Measurements from ENCODE around the gene LRRC74A. TPM values are rescaled to one million over a fixed set of nuclear protein-coding genes. Genes with fewer than 3 reads are reported as not detected.

Gene LRRC74A
- total and polyA plus RNA-seq, 2 of the 4 experiments (the other 2 are of a cell fraction) = not detected

GRCh38 chr14:76891391-76891790 is 65.2 kb downstream of the LRRC74A start:
- Histone ChIP-seq H3K56ac (ENCODE audit: extremely low read depth, insufficient read depth, low read length) (no peak overlapping the region), H2BK15ac (ENCODE audit: low read depth, low read length) (no peak overlapping the region), H4K5ac (ENCODE audit: low read depth, low read length) (no peak overlapping the region), H2AFZ (replicated peaks; ENCODE audit: low read length, poor library complexity) (no peak overlapping the region), H2BK5ac (ENCODE audit: low read depth, low read length, poor library complexity, severe bottlenecking) (no peak overlapping the region), H4K8ac (ENCODE audit: low read depth in 2 of 2, low read length in 2 of 2) (no peak overlapping the region), H3K27me3 (ENCODE audit: control insufficient read depth, insufficient read depth, low read length) (peaks cover 1% of the 10 kb centered on the region; the same call in 1 of the 2 replicates), H3K4me2 (ENCODE audit: low read depth, low read length) (no peak overlapping the region), H4K20me1 (ENCODE audit: insufficient read depth, low read length) (no peaks in the 10 kb centered on the region), H3K79me1 (ENCODE audit: low read depth in 1 of 2, low read length in 2 of 2) (no peaks in the 10 kb centered on the region), H3K4me1 (ENCODE audit: control insufficient read depth, insufficient read depth, low read length) (0 out of 2 replicates have a peak, but pooled peaks cover 2% of the 10 kb centered on the region), H3K27ac (ENCODE audit: insufficient read depth, low read length) (no peak overlapping the region), H2BK120ac (ENCODE audit: low read depth, low read length) (no peak overlapping the region), H3K4ac (ENCODE audit: low read depth, low read length) (no peak overlapping the region), H4K91ac (ENCODE audit: insufficient read depth, low read depth, low read length) (no peak overlapping the region), H3K23ac (ENCODE audit: low read depth, low read length) (no peak overlapping the region), H3K18ac (ENCODE audit: low read depth, low read length) (no peak overlapping the region), H3K14ac (replicated peaks; ENCODE audit: low read depth, low read length) (no peak overlapping the region), H3K36me3 (ENCODE audit: control insufficient read depth, insufficient read depth, low read length) (no peaks in the 10 kb centered on the region), H3K9me1 (ENCODE audit: insufficient read depth, low read length) (no peaks in the 10 kb centered on the region), H3K9ac (ENCODE audit: low read depth, low read length) (no peak overlapping the region), H2AK5ac (ENCODE audit: low read depth, low read length) (no peak overlapping the region), H3K9me3 (ENCODE audit: control insufficient read depth, insufficient read depth, low read length) (no peaks in the 10 kb centered on the region), H2BK20ac (ENCODE audit: low read depth, low read length) (no peak overlapping the region), H3K4me3 (ENCODE audit: insufficient read depth, low read depth, low read length) (no peak overlapping the region), H2AK9ac (replicated peaks; ENCODE audit: low read depth, low read length, poor library complexity) (no peak overlapping the region)
- WGBS, 2 experiments (ENCODE audit: extremely low coverage in 2 of 2, insufficient read length in 1 of 2) = no CpG with 5 or more reads among the region's 1 CpG
- TF ChIP-seq FOS (IDR thresholded peaks at IDR 0.05; ENCODE audit: low read depth, low read length) (no peak), MAZ (IDR thresholded peaks at IDR 0.05; ENCODE audit: borderline replicate concordance, low read depth, low read length) (no peak), NFE2L2 (IDR thresholded peaks at IDR 0.05; ENCODE audit: low read depth, low read length) (no peak), MAFK (IDR thresholded peaks at IDR 0.05; ENCODE audit: low read depth, low read length) (no peak), CTCF (conservative IDR thresholded peaks at IDR 0.05; ENCODE audit: low read depth, low read length) (no peak), BHLHE40 (IDR thresholded peaks at IDR 0.05; ENCODE audit: low read depth, low read length) (no peak), CHD1 (IDR thresholded peaks at IDR 0.05; ENCODE audit: low read depth, low read length) (no peak), CEBPB (IDR thresholded peaks at IDR 0.05; ENCODE audit: low read depth, low read length) (no peak), RAD21 (IDR thresholded peaks at IDR 0.05; ENCODE audit: low read length) (no peak), ELK1 (IDR thresholded peaks at IDR 0.05; ENCODE audit: borderline replicate concordance, low read depth, low read length) (no peak), MXI1 (IDR thresholded peaks at IDR 0.05; ENCODE audit: borderline replicate concordance, low read depth, low read length) (no peak), RCOR1 (IDR thresholded peaks at IDR 0.05; ENCODE audit: insufficient replicate concordance, low read length) (no peak), POLR2A (IDR thresholded peaks at IDR 0.05; ENCODE audit: low read depth, low read length) (no peak)
- CTCF ChIA-PET = no interaction called here
- no TSS peak for BruUV-seq (replicated peaks)
- dilution Hi-C loops (cut with HindIII; ENCODE audit: low sequenced_read_pairs, unreplicated experiment) = loop anchor here (25.0 kb wide), 1 partner anchor 196 kb away; the partner anchor contains the start of gene CIPC
- DNase-seq = no peak
- POLR2A ChIA-PET (ENCODE audit: unreplicated experiment) = no interaction called here
- intact Hi-C loops (cut with micrococcal nuclease) = no loop called here
- in situ Hi-C loops (cut with MboI; ENCODE audit: low sequenced_read_pairs) = loop anchor here (25.0 kb wide), 1 partner anchor 421 kb away; the partner anchor contains the start of genes GSTZ1 and POMT2
- ATAC-seq (ENCODE audit: low read depth) = no peak

All from IMR-90 (cell line).